ENCODE measurements around the gene CIT.
"Not testable (repeated sequence)": the region's sequence is repeated elsewhere in the genome, so short reads cannot be mapped to it uniquely, and the experiment has no call there.

The CIT gene

DNA sequence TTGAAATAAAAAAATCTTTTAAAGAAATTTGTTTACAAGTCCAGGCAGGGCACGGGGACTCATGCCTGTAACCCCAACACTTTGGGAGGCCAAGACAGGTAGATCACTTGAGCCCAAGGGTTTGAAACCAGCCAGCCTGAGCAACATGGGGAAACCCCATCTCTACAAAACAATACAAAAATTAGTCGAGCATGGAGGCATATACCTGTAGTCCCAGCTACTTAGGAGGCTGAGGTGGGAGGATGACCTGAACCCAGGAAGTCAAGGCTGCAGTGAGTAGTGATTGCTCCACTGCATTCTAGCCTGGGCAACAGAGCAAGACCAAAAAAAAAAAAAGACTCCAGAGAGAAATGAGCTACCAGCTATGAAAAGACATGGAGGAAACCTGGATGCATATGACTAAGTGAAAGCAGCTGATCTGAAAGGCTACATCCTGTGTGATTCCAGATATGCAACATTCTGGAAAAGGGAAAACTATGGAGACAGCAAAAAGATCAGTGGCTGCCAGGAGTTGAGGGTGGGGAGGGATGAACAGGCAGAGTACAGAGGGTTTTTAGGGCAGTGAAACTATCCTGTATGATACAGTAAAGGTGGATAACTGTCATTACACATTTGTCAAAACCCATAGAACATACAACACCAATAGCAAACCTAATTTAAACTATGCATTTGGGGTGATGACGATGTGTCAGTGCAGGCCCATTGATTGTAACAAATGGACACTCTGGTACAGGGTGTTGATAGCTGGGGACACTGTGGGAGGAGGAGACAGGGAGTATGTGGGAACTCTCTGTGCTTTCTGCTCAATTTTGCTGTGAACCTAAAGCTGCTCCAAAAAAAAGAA lies 149.3 kb downstream of the CIT start:
- DNase-seq: no peak

DNA sequence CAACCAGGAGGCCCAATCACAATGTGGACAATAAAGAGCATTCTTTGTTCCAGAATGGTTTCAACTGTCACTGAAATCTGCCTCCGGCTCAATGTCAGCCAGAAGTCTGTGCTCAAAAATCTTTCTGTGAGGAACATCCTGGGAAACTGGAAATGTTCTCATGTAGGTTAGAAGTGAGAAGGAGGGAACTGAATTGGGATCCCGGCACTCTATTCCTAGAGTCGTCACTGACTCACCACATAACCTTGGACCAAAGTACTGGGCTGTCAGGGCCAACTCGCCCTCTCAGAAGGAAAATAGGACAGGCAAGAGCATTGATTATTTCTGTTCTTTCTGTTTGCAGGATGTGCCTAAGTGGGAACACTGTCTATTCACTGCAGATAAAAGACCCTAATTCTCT lies 151.6 kb downstream of the CIT start:
- no peak for DNase-seq

DNA sequence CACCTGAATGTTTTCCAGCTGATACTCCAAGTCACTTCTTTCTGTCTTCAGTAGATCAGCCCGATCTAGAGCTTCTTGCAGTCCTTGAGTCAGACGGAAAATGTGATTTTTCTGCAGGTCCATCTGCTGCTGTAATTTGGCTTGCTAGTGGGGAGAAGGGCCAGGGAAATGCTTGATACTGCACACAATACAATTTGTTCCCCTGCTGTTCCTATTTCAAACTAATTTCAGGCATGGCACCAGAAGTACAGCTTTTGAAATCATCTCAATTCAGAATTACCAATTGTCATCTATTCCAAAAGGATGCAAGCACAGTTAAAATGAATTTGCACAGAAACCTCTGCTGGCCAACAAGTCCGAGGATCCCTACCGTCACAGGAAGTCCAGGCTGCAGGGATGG lies 155.8 kb downstream of the CIT start:
- no peak for DNase-seq

DNA sequence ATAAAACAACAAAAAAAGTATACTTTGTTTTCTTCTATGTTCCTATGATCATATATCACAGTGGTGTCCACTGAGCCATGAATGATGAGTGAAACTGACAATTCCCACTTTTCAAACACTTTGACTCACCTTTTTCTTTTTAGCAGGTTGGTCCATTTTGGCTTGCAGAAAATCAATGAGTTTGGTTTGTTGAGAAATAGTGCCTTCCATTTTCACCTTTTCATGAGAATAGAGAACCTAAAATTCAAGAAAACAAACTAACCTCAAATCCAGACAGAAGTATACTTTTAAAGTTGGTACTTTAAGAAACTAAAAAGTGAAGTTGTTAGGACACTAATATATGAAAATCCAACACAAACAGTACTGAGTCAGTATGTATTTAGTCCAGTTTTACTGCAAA lies 156.8 kb downstream of the CIT start:
- no peak for DNase-seq

DNA sequence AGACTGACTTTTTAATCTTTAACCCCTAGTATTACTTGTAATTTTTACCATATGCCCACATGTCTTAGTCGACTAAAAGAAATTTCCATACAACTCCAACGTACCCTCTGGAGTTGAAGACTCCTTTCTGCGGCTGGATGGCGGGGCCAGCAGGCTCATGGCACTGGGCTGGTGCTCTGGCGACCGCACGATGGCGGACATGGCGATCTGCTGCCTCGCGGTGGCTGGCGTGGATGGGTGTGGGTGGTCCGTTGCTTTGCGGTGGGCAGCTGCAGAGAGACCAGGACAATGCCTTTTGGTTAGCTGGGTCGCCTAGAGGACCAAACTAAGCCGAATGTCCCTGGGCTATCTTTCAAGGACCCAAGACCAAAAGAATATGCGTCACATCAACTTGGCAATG lies 159.0 kb downstream of the CIT start:
- no peak for DNase-seq

DNA sequence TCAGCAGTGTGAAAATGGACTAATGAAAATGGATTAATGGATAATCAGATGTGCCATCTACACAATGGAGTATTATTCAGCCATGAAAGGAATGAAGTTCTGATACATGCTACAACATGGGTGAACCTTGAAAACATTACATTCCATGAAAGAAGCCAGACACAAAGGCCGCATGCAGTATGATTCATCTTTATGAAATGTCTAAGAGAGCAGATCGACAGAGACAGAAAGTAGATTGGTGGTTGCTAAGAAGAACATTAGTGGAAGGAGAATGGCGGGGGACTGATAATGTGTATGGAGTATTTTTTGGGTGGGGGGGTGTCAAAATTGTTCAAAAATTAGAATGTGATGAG lies 161.9 kb downstream of the CIT start:
- no peak for DNase-seq

DNA sequence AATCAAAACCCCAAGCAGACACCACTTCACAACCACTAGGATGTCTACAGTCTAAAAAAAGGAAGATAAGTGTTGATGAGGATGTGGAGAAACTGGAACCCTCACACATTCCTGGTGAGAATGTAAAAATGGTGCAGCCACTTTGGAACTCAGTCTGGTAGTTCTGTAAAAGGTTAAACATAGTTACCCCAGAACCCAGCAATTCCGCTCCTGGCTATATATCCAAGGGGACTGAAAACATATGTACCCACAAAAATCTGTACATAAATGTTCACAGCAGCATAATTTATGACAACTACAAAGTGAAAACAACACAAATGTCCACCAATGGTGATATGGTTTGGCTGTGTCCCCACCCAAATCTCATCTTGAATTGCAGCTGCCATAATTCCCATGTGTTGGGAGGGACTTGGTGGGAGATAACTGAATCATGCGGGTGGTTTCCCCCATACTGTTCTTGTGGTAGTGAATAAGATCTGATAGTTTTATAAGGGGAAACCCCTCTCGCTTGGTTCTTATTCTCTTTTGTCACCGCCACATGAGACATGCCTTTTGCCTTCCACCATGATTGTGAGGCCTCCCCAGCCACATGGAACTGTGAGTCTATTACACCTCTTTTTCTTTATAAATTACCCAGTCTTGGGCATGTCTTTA lies 162.4 kb downstream of the CIT start:
- DNase-seq: no peak

DNA sequence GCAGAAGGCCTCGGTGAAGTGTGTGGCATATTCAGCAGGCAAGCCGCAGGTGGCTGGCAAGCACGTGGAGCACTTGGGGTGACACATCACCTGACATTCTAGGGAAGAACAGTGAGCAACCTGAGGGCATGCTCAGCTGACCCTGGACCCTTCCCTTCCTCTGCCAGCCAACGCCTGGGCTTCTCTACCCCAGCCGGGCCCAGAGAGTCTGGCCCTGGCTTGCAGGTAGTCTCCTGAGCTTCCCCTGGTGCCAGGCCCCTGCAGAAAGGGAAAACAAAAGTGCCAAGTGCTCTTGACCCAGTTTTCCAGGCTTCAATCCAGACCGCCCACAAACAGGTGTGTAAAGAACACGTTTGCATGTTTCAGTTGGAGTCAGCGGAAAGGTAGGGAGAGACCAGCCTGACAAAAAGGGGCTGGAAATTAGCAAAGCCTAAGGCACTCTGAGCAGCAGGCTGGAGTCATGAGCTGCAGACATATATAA lies 163.5 kb downstream of the CIT start:
- DNase-seq: no peak

DNA sequence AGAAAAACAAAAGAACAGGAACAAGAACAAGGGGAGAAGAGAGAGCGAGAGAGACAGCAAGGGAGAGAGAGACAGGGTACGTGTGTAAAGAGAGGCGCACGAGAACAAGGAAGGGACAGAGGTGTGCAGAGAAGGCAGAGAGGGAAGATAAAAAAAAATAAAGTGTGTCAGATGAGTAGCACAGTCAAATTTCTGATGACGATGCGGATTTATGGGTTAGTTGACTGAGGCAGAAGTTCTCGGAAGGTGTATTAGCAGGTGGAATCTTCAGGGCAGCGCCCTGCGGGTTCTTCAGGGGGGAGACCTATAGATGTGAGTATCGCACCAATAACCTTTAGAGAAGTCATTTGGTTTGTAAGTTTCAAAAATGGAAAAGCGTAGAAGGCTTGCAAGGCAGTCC lies 164.4 kb downstream of the CIT start:
- DNase-seq: no peak

DNA sequence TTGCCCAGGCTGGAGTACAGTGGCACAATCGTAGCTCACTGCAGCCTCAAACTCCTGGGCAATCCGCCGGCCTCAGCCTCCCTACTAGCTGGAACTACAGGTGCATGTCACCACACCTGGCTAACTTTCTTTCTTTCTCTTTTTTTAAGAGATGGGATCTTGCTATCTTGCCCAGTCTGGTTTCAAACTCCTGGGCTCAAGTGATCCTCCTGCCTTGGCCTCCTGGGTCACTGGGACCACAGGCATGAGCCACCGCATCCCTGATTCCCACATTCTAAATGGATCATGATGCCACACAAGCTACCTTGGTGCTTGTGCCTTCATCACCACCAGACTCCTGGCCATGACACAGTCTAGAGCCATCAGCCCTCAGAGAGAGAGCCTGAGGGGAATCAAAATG lies 165.4 kb downstream of the CIT start:
- DNase-seq: no peak

DNA sequence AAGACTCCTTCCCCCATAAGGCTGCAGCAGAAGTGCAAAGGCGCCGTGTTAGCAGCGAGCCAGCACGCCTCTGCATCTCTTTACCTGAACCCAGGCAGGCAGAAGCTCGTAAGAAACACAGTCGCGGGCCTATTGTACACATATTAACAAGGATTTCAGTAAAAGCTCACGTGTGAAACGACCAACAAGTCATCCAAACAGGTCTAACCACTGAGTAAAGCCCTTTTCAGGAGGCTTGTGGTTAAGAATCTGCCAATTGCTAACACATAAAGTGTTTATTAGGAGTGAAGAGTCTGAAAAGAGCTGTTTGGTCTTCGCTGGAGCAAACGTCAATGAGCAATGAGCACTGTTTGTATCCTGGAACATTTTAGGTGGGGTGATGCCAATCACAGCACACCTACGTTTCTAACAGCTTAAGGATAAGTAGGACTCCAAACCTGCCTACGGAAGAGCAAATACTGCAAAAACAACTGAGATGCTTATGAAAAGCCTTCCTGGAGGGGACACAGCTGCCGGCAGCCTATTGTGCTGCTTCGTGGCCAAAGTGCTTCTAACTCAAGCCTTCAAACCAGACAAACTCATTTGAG lies 166.1 kb downstream of the CIT start:
- no peak for DNase-seq

DNA sequence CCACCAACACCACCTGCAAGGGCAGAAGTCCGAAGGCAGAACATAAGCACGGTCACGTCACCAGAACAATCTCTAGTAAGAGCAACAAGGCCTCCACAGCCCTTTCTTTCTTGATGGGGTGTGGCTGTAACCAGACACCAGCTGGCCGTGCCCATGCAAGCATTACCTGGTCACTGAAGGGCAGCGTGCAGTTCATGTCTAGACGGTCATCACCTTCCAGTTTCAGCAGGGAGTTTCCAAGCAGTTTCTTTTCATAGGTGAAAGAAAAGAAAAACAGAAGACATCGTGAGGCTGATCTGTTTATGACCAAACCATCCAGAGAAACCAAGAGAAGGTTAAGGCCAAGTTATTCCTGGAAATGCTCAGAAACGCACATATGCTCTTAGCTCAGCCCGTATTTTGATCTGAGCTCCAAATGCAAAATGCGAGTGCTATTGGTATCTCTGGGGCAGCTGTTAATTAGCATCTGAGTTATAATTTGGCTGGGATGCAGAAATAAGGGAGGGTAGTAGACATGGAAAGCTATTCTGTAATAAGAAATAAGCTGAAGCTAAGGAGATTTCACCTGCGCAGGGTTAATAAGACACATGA lies 166.7 kb downstream of the CIT start:
- DNase-seq: no peak

DNA sequence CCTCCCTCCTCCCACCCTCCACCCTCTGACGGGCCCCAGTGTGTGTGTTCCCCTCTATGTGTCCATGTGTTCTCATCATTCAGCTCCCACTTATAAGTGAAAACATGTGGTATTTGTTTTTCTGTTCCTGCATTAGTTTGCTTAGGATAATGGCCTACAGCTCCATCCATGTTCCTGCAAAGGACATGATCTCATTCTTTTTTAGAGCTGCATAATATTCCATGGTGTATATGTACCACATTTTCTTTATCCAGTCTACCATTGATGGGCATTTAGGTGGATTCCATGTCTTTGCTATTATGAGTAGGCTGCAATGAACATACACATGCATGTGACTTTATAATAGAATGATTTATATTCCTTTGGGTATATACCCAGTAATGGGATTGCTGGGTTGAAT lies 170.7 kb downstream of the CIT start:
- DNase-seq: not testable (repeated sequence)

DNA sequence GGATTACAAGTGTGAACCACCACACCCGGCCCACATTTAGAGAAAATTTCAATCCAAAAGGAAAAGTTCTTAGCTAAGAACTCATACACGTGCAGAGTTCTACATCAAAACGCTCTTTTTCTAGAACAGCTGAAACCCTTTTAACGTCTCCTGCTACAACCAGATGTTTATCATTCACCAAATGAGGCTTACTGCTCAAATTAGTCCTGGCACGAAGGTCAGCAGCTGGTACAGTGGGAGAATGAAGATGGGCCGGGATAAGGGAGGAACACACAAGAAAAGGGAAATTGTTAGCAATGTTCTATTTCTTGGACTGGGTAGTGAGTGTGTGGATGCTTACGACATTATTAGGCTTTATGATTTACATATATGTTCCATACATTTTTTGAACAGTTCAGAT lies 171.9 kb downstream of the CIT start:
- no peak for DNase-seq

DNA sequence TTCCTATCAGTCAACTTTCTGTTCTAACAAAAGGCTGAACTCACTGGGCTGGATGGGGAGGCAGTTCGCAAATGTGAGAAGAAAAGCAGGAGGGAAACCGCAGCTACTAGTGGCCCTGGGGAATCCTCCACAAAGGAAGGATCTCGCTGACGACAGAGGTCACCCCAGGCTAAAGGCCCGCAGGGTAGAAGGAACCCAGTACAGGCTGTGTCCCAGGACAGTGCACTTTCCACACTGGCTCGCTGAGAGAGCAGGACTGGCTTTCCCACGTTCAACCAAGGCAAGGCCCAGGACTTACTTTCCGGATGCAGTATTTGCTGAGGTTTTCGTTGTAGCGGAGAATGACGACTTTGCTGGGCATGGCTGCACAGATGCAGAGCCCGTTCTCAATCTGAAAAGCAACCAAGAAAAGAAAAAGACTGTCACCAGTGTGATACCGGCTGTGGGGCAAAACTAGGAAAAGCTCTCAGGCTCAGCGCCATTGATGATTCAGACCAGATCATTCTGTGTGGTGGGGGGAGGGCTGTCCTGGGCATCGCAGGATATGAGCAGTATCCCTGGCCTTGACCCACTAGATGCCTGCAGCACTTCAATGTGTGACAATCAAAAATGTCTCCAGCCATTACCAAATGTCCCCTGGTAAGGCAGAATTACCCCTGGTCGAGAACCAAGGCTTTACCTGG lies 172.9 kb downstream of the CIT start:
- DNase-seq: no peak

DNA sequence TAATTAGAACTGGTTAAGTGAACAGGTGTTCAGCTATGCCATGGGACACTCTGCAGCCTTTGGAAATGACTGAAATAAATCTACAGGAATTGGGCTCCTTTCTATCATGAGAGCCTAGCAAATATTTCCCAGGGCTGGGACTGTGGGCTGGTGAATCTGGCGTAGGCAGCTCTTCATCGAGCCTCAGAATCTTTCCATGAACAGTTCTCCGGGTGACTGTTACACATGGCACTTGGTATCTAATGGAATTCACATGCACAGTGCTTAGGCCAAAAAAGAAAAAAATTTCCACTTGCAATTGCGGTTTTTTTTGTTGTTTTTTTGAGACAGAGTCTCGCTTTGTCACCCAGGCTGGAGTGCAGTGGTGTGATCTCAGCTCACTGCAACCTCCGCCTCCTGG lies 177.0 kb downstream of the CIT start:
- DNase-seq: no peak

DNA sequence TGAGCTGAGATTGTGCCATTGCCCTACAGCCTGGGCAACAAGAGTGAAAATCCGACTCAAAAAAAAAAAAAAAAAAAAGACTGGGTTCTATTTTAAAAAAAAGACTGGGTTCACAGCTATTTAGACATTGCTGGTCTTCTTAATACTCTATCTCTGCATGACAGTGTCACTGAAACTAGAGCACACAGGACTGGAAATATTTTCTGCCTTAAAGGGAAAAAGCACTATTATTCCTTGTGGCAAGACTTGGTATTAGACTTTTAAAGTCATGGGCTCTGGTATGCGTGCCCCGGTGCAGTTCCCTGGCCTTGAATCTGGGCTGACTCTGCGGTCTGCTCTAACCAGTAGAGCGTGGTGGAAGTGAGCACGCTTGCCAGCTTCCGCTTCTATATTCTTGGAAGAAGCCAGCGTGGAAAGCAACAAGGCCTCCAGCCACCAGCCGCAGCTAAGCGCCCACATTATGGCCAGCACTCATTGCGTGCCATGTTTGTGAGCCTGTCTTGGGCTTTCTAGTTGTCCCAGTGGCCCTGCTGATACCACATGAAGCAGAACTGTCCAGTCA lies 177.8 kb downstream of the CIT start:
- DNase-seq: no peak

DNA sequence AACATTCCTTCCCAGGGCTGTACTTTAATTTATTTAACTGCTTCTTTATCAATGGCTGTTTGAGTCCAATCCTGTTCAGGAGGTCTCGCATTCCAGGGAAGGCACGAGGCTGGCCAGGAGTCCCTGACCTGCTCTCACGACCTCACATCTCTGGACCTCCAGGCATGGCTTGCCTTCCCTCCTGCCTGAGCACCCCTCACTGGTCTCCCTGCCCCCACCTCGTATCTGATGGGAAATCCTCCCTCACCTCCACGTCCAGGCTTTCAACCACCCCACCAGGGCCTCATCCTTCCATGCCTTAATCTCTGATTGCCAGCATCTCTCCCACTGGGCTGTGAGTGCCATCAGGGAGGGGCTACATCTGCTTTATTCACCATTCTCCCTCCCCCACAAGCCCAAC lies 180.2 kb downstream of the CIT start:
- no peak for DNase-seq

DNA sequence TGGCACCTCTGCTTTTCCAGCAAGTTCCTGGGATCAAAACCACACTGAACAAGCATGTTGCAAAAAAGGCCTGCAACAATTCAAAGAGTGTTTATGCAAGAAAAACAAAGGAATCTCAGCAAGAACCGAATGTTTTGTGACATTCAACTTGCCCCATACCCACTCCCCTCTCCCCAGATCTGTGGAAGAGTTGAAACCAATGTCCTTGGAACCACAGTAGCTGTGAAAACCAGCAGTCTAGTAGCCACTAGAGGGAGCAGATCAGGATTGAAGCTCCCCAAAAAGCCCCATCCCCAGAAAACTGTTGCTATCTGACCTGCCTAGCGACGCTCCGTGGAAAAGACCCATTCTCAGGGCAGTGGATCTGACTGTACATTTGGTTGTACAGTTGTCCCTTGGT lies 182.1 kb downstream of the CIT start:
- DNase-seq: no peak

DNA sequence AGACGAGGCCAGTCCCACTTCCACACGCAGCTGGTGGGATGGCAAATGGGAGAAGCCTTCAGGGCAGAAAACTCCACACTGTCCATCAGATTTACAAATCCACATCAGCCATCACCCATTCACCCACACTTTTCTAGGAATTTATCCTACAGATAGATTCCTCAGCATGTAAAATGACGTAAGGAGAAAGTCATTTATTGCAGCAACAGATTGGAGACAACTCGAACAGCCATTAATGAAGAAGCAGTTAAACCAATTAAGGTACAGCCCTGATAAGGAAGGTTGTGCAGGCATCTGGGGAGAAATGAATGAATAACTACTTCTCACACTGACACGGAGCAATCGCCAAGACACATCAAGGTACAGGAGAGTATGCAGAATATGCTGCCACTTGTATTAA lies 183.0 kb downstream of the CIT start:
- no peak for DNase-seq

DNA sequence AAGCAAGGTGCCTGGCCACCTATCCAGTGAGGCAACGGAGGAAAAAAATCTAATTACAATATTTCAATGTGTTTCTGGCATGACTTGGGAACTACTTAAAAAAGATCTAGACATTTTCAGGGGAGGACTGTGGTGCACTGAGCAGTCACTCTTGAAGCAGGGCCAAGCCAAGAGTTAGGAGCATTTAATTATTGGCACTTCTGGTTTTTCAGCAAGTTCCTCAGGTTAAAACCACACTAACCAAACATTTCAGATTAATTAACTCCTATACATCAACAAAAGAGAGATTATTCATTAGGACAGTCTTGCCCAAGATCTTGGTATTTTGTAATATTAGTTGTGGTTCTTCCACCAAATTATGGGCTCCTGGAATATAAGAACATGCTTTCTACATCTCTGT lies 183.6 kb downstream of the CIT start:
- no peak for DNase-seq

DNA sequence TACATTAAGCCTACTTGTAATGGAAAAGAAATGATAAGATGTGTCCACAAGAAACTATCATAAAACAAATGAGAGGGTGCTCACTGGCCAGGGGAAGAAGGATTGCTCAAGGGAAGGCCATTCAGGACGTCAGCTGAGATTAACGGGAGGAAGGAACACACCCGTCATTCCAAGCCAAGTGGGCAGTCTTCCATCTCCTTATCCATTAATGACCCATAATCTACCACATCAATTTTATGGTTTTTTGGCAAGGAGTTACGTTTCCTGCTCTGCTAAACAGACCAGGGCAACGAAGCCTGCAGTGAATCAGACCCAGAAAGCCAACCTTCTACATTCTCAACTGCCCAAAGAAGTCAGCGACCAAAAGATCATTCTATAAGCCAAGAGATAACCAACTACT lies 184.1 kb downstream of the CIT start:
- peak; percentile 29 to 51 for DNase-seq

DNA sequence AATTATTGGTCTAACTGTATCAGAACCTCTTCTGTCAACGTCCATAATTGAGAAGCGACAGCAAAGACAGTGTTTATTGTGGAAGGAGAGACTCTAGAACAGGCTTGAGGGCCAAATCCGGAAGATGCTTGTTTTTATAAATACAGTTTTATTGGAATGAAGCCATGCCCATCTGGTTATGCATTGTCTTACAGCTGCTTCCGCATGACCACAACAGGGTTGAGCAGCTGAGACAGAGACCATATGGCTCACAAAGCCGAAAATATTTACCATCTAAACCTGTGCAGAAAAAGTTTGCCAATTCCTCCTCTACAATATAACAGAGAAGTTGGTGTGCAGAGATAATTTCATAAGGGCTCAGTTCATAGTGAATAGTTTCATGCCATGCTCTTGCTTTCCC lies 184.7 kb downstream of the CIT start:
- DNase-seq: no peak

All from NCI-H2081 (cell line).